ENCODE data around the gene NEK6.
A peak's percentile ranks its signal among the peaks of the same experiment; 100 is the strongest.
"Not testable (repeated sequence)": the region's sequence is repeated elsewhere in the genome, so short reads cannot be mapped to it uniquely, and the experiment has no call there.

Gene NEK6

DNA sequence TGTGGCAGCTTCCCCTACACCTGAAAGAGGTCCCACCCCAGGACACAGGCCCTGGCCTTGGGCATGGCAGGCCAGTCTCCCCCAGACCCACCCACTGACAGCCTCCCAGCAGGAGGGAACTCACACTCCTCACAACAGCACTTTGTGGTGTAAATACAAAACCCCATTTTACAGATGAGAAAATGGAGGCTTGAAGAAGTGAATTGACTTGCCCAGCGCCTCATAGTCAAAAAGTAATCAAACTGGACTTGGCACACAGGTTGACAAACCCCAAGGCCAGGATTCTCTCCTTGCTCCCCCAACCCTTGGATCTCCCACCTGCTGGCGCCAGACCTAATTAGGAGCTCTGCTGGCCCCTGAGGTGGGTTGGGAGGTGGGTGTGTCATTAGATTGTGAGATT is 29.2 kb upstream of the NEK6 start:
- no peak for DNase-seq (ENCODE audit: low read depth, low spot score)

DNA sequence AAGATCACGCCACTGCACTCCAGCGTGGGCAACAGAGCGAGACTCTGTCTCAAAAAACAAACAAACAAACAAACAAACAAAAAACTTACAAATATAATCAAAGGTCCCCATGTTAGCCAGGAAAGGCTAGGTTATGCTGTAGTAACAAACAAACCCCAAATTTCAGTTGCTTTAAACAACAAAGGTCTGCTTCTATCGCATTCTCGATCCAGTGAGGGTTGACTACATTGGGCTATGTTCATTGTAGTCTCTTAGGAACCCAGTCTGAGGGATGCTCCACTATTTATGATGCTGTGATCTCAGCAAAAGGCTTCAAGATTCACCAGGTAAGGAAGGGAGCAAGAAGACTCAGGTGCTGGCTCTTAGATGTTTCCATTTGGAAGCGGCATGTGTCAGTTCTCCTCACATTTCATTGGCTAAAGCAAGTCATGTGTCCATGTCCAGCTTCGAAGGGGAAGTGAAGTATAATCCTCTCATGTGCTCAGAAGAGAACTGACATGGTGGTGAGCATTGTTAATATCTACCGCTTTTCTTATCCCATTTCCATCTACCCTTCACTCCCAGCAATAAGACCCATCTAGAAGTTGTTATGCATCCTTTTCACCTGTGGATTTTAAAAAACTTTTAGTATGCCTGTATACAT is 26.5 kb upstream of the NEK6 start:
- no peak for DNase-seq (ENCODE audit: low read depth, low spot score)

DNA sequence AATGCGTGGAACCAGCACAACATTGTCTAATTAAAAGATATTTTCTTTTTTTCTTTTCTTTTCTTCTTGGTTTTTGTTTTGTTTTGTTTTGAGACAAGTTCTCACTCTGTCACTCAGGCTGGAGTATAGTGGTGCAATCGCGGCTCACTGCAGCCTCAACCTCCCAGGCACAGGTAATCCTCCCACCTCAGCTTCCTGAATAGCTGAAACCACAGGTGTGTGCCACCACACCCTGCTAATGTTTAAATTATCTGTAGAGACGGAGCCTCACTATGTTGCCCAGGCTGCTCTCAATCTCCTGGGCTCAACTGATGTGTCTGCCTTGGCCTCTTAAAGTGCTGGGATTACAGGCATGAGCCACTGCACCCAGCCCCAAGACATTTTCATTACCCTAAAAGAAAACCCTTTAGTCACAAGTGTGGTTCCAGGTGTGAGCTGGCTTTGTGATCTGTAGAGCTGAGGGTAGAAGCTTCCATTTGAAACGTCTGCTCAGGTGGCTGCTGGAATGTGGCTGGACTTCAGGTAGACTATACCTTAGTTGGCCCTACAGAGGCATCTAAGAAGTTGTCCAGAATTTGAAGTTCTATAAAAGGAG is 19.1 kb upstream of the NEK6 start:
- no peak for DNase-seq (ENCODE audit: low read depth, low spot score)

DNA sequence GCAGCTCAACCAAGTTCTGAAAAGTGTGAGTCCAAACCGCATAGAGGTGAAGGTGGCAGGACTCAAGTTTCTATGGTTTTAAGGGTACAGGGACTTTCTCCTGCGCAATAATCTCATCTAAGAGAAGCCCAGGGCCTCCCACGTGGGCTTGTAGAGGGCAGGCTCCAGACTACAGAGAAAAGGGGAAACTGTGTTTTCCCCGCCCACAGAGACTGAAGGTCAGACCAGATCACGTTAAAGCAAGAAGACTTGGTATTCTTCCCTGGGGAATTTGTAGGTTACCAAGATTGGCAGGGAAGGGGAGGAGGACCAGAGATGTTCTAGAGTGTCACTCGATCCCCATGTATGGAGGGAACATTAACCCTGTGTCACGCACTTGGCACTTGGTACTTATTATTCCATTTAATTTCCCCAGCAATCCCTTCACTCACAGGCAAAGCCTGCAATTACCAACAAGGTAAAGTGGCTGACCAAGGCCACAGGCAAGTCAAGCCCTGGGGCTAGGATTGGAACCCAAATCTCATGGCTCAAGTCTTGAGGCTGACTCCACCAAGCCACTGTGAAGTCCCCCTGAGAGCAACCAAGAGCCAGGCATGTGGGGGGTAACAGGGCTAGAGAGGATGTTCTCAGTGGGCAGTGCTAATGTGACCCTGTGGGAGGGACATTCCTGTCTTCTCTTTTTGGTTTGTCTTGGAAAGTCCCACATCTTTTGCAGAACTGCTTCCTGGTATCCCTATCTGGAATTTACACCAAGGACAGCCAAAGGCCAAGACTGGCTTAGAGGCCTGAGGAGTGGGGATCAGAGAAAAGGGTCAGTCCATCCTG is 18.3 kb upstream of the NEK6 start:
- DNase-seq (ENCODE audit: low read depth, low spot score), result no peak

DNA sequence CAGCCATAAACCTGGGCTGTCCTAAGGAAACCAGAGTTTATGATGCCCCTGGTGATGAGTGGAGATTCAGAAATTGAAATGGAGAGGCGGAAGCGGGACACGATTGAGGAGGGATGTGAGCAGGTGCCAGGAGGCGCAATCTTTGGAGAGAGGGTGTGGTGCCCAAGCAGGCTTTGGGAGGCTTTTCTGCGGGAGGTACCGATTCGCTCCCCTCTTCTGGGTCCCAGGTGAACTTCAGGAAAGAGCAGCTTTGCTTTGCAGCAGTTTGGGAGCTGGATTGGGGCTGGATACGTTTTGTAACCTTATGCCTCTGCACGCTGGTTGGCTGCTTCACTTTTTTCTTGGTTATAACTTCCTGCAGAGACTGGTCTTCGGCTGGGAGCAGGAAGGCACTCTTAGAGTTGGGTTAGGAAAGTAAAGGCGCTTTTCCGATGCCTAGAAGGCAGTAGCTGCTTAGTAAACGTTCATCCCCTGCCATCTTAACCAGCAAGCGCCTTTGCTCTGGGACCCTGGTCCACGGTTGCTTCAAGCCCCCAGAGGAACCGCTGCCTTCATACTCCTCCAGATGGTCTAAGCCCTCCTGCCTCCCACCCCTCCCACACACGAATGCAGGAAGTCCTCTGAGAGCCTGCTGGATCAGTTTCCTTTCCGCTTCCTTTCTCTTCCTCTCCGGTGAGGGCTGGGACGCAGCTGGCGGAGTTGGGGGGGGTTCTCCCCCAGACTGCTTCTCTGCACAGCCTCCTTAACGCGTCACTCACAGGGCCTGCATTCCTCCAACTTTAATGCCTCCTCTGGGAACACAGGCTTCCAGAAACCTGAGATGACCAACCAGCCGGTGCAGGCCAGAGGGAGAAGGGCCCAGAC is 15.2 kb upstream of the NEK6 start:
- peak; percentile 63 for DNase-seq (ENCODE audit: low read depth, low spot score)

DNA sequence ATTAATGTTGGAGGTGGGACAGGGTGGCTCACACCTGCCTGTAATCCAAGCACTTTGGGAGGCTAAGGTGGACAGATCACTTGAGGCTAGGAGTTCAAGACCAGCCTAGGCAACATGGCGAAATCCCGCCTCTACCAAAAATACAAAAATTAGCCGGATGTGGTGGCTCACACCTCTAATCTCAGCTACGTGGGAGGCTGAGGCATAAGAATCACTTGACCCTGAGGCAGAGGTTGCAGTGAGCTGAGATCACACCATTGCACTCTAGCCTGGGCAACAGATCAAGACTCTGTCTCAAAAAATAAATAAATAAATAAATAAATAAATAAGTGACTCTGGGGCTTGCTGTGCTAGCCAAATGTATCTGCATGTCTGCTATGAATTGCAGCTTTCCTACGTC is 10.4 kb upstream of the NEK6 start:
- not testable (repeated sequence) for DNase-seq (ENCODE audit: low read depth, low spot score)

DNA sequence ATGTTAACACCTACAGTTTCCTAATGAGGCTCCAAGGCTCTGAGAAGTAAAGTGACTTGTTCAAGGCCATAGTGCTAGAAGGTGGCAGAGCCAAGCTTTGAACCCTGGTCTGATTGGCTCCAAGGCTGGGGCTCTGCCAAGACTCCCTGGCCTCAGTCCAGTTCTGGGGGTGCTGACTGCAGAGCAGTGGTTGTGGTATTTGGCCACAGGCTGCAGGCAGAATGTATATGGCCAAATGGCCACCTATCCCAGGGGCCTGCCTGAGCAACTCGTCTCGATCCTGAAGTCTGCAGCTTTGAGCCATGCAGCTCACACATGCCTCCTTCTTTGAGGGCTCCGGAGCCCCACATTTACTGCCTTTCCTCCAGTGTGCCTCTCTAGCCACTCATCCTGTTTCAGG is 9.7 kb upstream of the NEK6 start:
- no peak for DNase-seq (ENCODE audit: low read depth, low spot score)

DNA sequence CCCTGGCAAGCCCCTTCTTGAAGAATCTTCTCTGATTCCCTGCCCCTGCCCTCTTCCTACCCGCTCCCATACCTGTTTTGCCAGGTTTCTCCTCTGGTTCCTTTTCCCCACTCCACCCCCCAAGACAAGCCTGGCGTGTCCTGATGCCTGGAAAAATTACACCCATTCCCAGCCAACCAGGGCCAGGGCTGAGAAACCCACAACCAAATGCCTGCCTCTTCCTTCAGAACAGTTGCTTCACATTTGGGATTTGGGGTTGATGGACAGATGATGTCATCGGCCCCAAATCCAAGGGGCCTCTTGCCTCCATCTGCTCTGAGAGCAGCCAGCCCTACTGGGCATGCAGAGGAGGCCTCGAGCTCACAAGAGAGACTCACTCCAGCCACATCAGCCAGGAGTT is 8.8 kb upstream of the NEK6 start:
- no peak for DNase-seq (ENCODE audit: low read depth, low spot score)

DNA sequence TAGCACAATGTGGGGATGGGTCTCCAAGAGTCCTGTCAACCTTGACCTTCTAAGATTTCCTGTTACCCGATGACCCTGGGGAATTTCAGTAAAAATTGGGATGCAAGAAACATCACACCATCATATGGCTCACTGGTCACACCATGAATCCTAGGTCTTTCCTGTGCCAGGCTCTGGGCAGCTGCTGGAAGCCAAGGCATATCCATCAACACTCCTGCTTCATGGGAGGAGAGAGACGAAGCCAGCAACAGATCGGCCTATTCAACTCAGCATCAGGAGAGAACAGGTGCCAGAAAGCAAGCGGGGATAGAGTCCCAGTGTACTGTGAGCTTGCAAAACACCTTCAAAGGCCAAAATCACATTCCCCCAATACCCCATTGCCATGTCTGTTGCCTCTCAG is 6.5 kb upstream of the NEK6 start:
- DNase-seq (ENCODE audit: low read depth, low spot score), result no peak

DNA sequence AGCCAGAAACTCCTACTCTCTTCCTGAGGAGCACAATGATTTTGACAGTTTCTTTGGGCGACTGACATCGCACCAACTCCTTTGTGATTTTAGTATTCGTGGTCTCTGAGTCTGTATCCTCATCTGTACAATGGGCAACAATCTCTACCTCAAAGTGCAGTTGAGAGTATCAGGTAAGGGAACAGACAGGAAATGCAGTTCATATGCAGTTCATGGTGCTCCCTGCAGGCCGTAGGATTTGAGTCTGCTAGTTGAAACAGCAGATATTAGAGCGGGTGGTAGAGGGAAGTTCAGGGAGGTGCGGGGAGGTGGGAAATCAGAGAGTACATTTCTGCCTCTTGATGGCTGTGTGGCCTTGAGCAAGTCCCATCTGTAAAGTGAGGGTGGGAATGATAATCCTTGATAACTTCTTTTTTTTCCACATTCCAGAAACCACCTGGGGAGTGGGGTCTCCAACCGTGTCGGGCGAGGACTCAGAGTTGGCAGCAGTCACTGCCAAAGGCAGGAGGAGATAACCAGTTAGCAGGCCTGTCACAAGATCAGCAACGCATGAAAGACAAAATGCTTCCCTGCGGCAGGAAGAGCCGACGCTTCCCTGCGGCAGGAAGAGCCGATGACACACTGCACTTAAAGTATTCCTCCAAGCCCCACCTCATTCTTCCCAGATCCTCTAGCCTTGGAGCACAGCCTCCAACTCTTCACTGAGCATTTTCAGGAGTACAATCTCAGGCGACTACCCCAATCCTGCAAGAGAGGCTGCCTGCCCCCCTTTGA is 6.0 kb upstream of the NEK6 start:
- DNase-seq (ENCODE audit: low read depth, low spot score), result no peak

DNA sequence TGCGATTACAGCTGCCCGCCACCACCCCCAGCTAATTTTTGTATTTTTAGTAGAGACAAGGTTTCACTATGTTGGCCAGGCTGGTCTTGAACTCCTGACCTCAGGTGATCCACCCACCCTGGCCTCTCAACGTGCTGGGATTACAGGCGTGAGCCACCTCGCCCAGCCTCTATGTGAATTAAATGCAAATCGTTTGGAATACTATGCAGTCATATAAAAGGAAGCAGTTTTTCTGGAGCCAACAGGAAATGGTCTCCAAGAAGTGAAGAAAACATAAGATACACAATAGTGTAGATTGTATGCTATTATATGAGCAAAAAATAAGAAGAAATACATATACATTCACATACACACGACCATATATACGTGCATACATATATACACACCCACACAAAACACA is 4.9 kb upstream of the NEK6 start:
- DNase-seq (ENCODE audit: low read depth, low spot score), result not testable (repeated sequence)

DNA sequence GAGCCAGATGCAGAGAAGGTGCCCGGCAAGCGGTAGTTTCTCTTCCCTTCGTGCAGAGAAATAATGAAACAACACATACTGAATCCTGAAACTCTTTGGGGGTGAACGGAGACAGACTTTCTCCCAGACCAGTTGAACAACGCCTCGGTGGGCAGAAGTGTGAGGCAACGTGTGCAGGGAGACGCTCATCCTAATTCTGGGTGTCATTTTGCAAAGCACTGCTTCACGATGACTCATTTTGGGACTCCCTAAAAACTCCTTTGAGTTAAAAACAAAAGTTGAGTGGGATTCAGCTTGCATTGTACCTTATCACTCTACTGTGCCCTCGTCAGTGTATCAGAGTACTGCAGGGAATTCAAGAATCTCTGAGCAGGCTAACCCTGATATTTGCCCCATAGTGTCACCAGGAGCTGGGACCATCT is 3.5 kb upstream of the NEK6 start:
- DNase-seq (ENCODE audit: low read depth, low spot score), result no peak

DNA sequence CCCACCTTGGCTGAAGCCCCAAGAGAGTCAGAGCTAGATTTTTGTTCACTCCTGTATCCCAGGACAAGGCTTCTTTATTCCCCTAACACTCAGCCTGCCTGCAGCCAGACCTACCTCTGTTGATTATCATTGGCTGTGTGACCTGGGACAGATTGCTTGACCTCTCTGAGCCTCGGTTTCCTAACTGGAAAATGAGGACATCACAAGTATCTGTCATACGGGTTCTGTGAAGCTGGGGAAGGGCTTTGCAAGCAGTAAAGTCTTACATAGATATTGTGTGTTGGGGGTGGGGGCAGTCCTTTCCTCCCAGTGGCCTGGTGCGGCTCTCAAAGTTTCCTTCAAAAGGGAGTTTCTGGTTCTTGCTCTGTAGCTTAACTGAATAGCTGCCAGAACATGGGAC is 2.5 kb upstream of the NEK6 start:
- DNase-seq (ENCODE audit: low read depth, low spot score), result no peak

DNA sequence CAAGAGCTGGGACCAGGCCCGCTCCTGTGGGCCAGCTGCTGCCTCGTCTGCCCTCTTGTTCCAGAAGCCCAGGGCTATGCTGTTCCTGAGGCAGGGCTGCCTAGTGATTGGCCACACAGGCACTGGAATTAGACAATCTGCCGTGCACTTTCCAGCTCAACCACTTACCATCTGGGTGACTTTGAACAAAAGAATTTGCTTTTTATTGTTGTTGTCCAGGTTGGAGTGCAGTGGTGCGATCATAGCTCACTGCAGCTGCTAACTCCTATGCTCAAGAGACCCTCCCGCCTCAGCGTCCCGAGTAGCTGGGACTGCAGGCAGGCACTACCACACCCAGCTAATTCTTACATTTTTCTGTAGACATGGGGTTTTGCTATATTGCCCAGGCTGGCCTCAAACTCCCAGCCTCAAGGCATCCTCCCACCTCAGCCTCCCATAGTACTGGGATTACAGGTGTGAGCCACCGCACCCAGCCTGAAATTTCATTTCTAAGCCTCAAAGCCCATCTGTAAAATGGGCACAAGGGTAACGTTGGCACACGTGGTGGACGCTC is 1.2 kb upstream of the NEK6 start:
- no peak for DNase-seq (ENCODE audit: low read depth, low spot score)

DNA sequence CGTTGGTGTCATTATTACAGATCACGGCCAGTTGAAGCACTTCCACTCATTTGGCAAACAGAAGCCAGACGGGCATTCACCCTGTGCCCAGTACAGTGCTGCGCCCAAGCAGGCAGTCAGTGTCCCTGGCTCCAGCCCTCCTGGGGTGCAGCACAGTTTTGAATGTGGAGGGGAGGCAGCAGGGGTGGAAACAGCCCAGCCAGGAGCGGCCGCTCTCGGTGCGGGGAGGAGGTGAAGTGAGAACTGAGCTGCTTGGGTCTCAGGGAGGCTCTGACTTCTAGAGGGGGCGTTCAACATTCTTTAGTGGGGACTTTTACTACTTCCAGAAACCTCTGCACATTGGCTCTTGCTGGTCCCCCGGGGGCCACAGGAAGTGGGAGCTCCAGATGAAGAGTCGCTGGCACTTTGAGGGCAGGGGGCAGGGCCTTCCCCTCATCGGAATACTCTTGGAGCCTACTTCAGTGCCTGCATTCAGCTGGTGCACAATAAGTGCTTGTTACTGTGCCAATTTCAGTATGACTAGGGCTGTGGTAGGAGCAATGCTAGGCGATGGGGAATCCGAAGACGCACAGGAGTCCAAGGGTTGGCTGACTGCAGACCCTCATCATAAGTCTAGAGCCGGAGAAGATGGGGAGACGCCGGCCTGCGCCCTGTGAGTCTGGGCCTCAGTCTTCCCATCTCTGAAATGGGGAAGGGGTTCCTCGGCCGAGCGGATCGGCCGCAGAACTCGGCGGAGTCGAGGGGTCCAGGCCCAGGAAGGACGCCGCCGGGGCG is 492 bp upstream of the NEK6 start:
- no peak for DNase-seq (ENCODE audit: low read depth, low spot score)

DNA sequence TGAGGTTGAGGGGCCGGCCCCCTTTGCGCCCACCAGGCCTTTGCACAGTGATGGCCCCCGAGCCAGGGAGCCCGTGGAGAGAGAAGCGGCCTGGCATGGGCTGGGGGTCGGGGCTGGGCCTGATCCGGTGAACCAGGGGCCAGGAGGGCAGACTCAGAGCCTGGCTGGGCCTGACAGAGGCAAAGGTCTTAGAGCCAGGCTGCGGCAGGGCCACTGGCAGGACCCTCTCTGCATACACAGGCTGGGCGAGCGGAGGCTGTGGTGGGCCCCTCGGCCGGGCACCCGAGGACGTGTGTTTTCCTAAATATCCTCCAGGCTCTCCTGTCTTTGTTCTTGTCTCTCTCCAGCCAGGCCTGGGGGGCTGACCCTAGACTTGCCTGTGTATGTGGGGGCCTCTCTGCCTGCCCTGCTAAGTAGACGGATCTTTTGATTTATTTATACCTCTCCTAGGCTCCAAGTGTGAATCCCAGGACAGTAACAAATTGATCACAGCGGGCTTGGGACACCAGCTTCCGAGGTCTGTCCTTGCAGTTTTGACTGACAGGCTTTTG is 933 bp downstream of the NEK6 start:
- DNase-seq (ENCODE audit: low read depth, low spot score), result no peak

DNA sequence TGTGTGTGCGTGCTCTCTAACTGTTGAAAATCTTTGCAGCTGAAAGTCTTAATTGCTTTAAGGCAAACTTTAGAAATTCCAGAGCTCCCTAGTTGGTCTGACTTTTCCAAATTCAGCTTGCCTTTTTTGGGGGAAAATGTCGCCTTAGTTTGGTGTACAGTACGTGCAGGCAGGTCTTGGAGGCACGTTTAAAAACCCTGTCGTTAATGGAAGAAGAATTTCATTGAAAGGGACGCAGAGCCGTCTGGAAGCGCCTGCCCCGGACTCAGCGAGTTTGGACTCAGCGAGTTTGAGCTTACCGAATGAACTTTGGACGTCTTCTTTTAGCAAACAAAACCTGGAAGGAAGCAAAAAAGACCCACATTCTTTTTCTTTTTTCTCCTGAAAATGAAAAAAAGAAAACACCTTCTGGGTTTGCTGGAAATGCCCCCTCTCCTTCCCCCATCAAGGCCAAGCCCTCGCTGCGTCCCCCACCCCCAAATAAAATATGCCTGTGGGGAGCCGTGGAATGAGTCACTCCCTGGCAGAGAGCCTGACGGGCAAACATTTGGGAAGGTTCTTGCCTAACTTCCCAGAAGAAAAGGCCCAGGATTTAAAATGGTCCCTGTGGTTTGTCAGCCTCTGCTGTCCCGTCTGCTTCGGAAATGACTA is 1.5 kb downstream of the NEK6 start:
- no peak for DNase-seq (ENCODE audit: low read depth, low spot score)

DNA sequence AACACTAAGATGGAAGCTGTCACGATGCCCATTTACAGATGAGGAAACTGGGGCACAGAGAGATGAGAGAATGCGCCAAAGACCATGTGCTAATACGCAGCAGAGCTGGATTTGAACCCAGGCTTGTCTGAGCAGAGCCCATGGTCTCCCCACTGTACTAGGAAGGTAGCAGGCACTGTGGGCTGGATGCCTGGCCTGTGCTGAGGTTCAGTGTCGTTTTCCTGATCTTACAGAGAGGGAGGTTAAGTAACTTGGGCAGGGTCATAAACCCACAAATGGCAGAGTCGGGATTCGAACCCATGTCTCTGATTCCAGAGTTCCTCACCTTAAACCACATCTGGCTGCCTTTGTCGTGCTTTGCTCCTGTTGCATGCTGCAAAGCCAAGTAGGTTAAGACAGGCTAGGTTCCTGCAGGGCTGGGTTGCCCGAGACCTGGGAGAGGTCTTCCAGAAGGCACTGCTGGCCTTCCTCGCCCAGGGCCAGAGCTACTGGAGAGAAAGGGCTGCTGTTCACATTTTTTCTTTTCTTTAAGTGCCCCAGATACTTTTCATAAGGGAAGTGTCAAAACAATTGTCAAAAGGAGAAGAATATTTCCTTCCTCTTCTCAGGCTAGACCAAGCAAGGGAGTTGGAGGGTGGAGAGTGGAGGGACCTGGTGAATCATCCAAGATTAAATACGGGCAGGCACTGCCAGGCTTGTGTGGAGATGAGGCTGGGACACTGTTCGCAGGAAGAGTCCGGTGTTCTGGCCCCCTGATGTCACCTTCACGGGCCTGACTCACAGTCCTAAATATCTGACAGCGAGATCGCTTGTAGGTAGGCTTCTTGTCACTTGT is 3.2 kb downstream of the NEK6 start:
- no peak for DNase-seq (ENCODE audit: low read depth, low spot score)
